DOHH2 (cell line): ENCODE measurements around the gene CCDC24.

ENCODE experiments used
- EZH2phosphoT487 ChIP-seq: fragments of 200-600 bp; sonication (generic); IDR thresholded peaks from 2 replicates; pipeline ENCODE4 v1.6.1; 2017; ENCODE audit warnings: borderline replicate concordance, mild to moderate bottlenecking, antibody characterized with exemption, low read length, moderate library complexity, mixed read lengths
- TF ChIP-seq, protein P1 (sequence below): fragments of 200-600 bp; sonication (generic); IDR thresholded peaks from one replicate; pipeline ENCODE4 v1.5.1; 2014; ENCODE audit warnings: antibody characterized with exemption, mild to moderate bottlenecking, low read depth, low read length; ENCODE audit not compliant: poor library complexity, severe bottlenecking

DNA sequence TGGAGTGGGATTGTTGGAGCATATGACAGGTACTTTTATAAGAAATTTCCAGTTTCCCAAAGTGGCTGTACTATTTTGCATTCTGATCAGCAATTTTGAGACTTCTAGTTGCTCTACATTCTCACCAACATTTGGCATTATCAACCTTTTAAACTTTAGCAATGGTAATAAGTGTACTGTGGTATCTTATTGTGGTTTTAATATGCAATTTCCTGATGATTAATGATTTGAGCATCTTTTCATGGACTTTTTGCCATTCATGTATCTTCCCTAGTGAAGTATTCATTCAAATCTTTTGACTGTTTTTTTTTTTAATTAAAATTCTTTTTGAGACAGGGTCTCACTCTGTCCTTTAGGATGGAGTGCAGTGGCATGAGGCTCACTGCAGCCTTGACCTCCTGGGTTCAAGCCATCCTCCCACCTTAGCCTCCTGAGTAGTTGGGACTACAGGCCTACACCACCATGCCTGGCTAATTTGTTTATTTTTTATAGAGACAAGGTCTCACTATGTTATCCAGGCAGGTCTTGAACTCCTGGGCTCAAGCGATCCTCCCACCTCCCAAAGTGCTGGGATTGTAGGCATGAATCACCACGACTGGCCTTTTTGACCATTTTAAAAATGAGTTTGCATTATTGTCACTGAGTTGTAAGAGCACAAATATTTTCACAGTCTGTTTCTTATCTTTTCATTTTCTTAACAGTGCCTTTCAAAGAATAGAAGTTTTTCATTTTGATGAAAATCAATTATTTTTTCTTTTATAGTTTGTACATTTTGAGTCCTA lies 47.7 kb downstream of the CCDC24 start:
- TF ChIP-seq, protein P1, sequence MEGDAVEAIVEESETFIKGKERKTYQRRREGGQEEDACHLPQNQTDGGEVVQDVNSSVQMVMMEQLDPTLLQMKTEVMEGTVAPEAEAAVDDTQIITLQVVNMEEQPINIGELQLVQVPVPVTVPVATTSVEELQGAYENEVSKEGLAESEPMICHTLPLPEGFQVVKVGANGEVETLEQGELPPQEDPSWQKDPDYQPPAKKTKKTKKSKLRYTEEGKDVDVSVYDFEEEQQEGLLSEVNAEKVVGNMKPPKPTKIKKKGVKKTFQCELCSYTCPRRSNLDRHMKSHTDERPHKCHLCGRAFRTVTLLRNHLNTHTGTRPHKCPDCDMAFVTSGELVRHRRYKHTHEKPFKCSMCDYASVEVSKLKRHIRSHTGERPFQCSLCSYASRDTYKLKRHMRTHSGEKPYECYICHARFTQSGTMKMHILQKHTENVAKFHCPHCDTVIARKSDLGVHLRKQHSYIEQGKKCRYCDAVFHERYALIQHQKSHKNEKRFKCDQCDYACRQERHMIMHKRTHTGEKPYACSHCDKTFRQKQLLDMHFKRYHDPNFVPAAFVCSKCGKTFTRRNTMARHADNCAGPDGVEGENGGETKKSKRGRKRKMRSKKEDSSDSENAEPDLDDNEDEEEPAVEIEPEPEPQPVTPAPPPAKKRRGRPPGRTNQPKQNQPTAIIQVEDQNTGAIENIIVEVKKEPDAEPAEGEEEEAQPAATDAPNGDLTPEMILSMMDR = no peak
- TF ChIP-seq EZH2phosphoT487 = no peak
